Type B pancreatic cell (in vitro differentiated cells): Measurements from ENCODE around the gene NES. TPM values are rescaled to one million over a fixed set of nuclear protein-coding genes. Genes with fewer than 3 reads are reported as not detected.
A peak's percentile ranks its signal among the peaks of the same experiment; 100 is the strongest.

Experiments used
- DNase-seq: peaks from one replicate; pipeline ENCODE4 v3.0.0; 2021; ENCODE audit warnings: mixed read lengths; ENCODE audit not compliant: unreplicated experiment; ENCODE audit errors: extremely low spot score
- H3K27ac Mint-ChIP-seq: 2 replicates; pipeline ENCODE4 v1.8.0; 2021; ENCODE audit warnings: mild to moderate bottlenecking, mixed read lengths
- H3K27me3 Mint-ChIP-seq: 2 replicates; pipeline ENCODE4 v1.8.0; 2021; ENCODE audit warnings: mixed read lengths
- H3K36me3 Mint-ChIP-seq: 2 replicates; pipeline ENCODE4 v1.8.0; 2021; ENCODE audit warnings: mixed read lengths
- H3K4me1 Mint-ChIP-seq: one replicate; pipeline ENCODE4 v1.8.0; 2021; ENCODE audit warnings: mixed read lengths; ENCODE audit not compliant: unreplicated experiment
- H3K4me3 Mint-ChIP-seq: 2 replicates; pipeline ENCODE4 v1.8.0; 2021; ENCODE audit warnings: mild to moderate bottlenecking, mixed read lengths
- H3K9me3 Mint-ChIP-seq: 2 replicates; pipeline ENCODE4 v1.8.0; 2021; ENCODE audit warnings: mixed read lengths
- total RNA-seq: library from RNA; stranded (reverse); gene quantifications from 2 replicates; pipeline ENCODE4 v1.2.1, GENCODE V29; 2021; ENCODE audit warnings: low replicate concordance
- TF ChIP-seq, protein P1 (sequence below): fragments of 200-600 bp; sonication (generic); conservative IDR thresholded peaks from 2 replicates; pipeline ENCODE4 v1.5.0; 2021; ENCODE audit warnings: antibody characterized with exemption, mild to moderate bottlenecking

NES gene
- total RNA-seq, 1 donor from 2014 or later = 125 TPM

GRCh38 chr1:156709757-156710489 is 32.7 kb upstream of the NES start:
- H3K36me3 Mint-ChIP-seq = peaks cover 3% of the 10 kb centered on the region
- H3K27ac Mint-ChIP-seq = peak overlapping the region; percentile 3
- peaks cover 57% of the 10 kb centered on the region for H3K4me1 Mint-ChIP-seq
- H3K4me3 Mint-ChIP-seq = peak overlapping the region; percentile 93
- no peaks in the 10 kb centered on the region for H3K27me3 Mint-ChIP-seq
- no peaks in the 10 kb centered on the region for H3K9me3 Mint-ChIP-seq
- TF ChIP-seq, protein P1, sequence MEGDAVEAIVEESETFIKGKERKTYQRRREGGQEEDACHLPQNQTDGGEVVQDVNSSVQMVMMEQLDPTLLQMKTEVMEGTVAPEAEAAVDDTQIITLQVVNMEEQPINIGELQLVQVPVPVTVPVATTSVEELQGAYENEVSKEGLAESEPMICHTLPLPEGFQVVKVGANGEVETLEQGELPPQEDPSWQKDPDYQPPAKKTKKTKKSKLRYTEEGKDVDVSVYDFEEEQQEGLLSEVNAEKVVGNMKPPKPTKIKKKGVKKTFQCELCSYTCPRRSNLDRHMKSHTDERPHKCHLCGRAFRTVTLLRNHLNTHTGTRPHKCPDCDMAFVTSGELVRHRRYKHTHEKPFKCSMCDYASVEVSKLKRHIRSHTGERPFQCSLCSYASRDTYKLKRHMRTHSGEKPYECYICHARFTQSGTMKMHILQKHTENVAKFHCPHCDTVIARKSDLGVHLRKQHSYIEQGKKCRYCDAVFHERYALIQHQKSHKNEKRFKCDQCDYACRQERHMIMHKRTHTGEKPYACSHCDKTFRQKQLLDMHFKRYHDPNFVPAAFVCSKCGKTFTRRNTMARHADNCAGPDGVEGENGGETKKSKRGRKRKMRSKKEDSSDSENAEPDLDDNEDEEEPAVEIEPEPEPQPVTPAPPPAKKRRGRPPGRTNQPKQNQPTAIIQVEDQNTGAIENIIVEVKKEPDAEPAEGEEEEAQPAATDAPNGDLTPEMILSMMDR = no peak
- DNase-seq = no peak

GRCh38 chr1:156709031-156709430 is 31.8 kb upstream of the NES start:
- DNase-seq = no peak
- Mint-ChIP-seq H3K27me3 (peaks cover 6% of the 10 kb centered on the region), H3K36me3 (no peaks in the 10 kb centered on the region), H3K9me3 (no peaks in the 10 kb centered on the region), H3K4me3 (peak overlapping the region; percentile 93), H3K27ac (peak overlapping the region; percentile 73), H3K4me1 (peaks cover 57% of the 10 kb centered on the region)
- TF ChIP-seq, protein P1 = no peak

GRCh38 chr1:156708218-156708661 is 31.0 kb upstream of the NES start:
- TF ChIP-seq, protein P1 = no peak
- peak overlapping the region; percentile 93 for H3K4me3 Mint-ChIP-seq
- no peak for DNase-seq
- H3K4me1 Mint-ChIP-seq = peaks cover 65% of the 10 kb centered on the region
- no peaks in the 10 kb centered on the region for H3K36me3 Mint-ChIP-seq
- H3K27me3 Mint-ChIP-seq = peaks cover 7% of the 10 kb centered on the region
- no peaks in the 10 kb centered on the region for H3K9me3 Mint-ChIP-seq
- H3K27ac Mint-ChIP-seq = peak overlapping the region; percentile 73

DNA sequence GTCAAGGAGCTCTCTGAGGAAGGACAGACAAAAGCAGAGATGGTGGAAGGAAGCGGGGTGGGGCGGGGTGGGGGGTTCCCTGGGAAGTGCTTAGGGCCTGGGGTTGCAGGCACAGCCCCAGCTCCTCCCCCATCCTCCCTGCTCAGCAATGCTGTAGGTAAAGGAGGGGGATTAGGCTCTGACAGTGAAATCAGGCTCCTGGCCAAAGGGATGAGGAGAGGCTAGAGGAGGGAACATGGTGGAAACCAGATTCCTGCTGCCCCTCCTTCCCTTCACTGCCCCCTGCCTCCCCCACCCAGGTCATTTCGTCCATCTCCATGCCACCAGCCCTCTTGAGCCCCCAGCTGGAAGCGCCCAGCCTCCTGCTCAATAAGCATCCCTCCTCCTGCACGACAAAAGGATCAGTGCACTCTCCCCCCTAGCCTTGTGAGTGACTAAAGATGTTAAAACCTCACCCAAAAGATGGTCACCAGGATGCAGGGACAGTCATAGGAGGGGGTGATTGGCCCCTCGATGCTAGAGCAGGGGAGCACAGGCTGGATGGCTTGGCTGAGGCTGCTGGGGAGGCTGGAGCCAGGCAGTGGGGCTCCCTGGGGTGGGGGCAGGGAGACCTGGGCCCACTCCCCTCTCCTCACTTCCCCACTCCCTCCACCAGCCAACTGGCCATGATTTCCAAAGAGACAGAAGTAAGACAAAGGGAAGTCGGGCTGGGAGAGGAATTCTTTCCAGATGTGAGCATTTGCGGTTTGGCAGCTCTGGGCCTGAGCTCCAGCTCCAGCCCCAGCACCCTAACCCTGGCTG is 30.4 kb upstream of the NES start:
- Mint-ChIP-seq H3K4me1 (peaks cover 66% of the 10 kb centered on the region), H3K27ac (peak overlapping the region; percentile 73), H3K4me3 (peak overlapping the region; percentile 93), H3K9me3 (no peaks in the 10 kb centered on the region), H3K27me3 (peaks cover 7% of the 10 kb centered on the region), H3K36me3 (no peaks in the 10 kb centered on the region)
- DNase-seq = no peak
- TF ChIP-seq, protein P1 = no peak

GRCh38 chr1:156706657-156707416 is 29.6 kb upstream of the NES start:
- Mint-ChIP-seq H3K27me3 (peaks cover 7% of the 10 kb centered on the region), H3K4me1 (peaks cover 58% of the 10 kb centered on the region), H3K4me3 (peak overlapping the region; percentile 93), H3K27ac (peak overlapping the region; percentile 73), H3K9me3 (no peaks in the 10 kb centered on the region), H3K36me3 (no peaks in the 10 kb centered on the region)
- DNase-seq = no peak
- TF ChIP-seq, protein P1 = no peak
